Measurements from ENCODE around the gene MKRN2. TPM values are rescaled to one million over a fixed set of nuclear protein-coding genes. Genes with fewer than 3 reads are reported as not detected.

The MKRN2 gene
- total RNA-seq, 1 experiment from 2014 or later = 18.2 TPM

- Mint-ChIP-seq H3K36me3 (peaks cover 16% of the 10 kb centered on the region), H3K27me3 (ENCODE audit: low read depth) (no peaks in the 10 kb centered on the region), H3K4me1 (no peaks in the 10 kb centered on the region), H3K9me3 (no peaks in the 10 kb centered on the region), H3K4me3 (no peak overlapping the region), H3K27ac (no peak overlapping the region)
- ChIA-PET POLR2A (no interaction called here), CTCF (no interaction called here)
- ATAC-seq = no peak
- DNase-seq (ENCODE audit: low spot score) = no peak
- TF ChIP-seq, protein P1, sequence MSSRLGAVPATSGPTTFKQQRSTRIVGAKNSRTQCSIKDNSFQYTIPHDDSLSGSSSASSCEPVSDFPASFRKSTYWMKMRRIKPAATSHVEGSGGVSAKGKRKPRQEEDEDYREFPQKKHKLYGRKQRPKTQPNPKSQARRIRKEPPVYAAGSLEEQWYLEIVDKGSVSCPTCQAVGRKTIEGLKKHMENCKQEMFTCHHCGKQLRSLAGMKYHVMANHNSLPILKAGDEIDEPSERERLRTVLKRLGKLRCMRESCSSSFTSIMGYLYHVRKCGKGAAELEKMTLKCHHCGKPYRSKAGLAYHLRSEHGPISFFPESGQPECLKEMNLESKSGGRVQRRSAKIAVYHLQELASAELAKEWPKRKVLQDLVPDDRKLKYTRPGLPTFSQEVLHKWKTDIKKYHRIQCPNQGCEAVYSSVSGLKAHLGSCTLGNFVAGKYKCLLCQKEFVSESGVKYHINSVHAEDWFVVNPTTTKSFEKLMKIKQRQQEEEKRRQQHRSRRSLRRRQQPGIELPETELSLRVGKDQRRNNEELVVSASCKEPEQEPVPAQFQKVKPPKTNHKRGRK (CRISPR knock-in tag; IDR thresholded peaks at IDR 0.05; ENCODE audit: borderline replicate concordance) = no peak
- TF ChIP-seq ZMAT4 (CRISPR knock-in tag; IDR thresholded peaks at IDR 0.05) (no peak), FOXP1 (CRISPR knock-in tag; IDR thresholded peaks at IDR 0.05; ENCODE audit: borderline replicate concordance) (no peak), OVOL2 (CRISPR knock-in tag; IDR thresholded peaks at IDR 0.05; ENCODE audit: borderline replicate concordance) (no peak), ETV6 (CRISPR knock-in tag; IDR thresholded peaks at IDR 0.05) (no peak), IRF1 (CRISPR knock-in tag; IDR thresholded peaks at IDR 0.05) (no peak), SOX15 (CRISPR knock-in tag; IDR thresholded peaks at IDR 0.05) (no peak), PRDM15 (CRISPR knock-in tag; IDR thresholded peaks at IDR 0.05) (no peak), STAT6 (CRISPR knock-in tag; conservative IDR thresholded peaks at IDR 0.05; ENCODE audit: low read depth) (no peak), PRRX2 (CRISPR knock-in tag; IDR thresholded peaks at IDR 0.05) (no peak), SMAD3 (CRISPR knock-in tag; IDR thresholded peaks at IDR 0.05; ENCODE audit: borderline replicate concordance) (no peak), ZNF416 (CRISPR knock-in tag; IDR thresholded peaks at IDR 0.05) (no peak), ZNF219 (CRISPR knock-in tag; IDR thresholded peaks at IDR 0.05; ENCODE audit: borderline replicate concordance) (no peak)
- TF ChIP-seq, protein P2, sequence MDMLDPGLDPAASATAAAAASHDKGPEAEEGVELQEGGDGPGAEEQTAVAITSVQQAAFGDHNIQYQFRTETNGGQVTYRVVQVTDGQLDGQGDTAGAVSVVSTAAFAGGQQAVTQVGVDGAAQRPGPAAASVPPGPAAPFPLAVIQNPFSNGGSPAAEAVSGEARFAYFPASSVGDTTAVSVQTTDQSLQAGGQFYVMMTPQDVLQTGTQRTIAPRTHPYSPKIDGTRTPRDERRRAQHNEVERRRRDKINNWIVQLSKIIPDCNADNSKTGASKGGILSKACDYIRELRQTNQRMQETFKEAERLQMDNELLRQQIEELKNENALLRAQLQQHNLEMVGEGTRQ (CRISPR knock-in tag; IDR thresholded peaks at IDR 0.05) = no peak
- TF ChIP-seq, protein P3, sequence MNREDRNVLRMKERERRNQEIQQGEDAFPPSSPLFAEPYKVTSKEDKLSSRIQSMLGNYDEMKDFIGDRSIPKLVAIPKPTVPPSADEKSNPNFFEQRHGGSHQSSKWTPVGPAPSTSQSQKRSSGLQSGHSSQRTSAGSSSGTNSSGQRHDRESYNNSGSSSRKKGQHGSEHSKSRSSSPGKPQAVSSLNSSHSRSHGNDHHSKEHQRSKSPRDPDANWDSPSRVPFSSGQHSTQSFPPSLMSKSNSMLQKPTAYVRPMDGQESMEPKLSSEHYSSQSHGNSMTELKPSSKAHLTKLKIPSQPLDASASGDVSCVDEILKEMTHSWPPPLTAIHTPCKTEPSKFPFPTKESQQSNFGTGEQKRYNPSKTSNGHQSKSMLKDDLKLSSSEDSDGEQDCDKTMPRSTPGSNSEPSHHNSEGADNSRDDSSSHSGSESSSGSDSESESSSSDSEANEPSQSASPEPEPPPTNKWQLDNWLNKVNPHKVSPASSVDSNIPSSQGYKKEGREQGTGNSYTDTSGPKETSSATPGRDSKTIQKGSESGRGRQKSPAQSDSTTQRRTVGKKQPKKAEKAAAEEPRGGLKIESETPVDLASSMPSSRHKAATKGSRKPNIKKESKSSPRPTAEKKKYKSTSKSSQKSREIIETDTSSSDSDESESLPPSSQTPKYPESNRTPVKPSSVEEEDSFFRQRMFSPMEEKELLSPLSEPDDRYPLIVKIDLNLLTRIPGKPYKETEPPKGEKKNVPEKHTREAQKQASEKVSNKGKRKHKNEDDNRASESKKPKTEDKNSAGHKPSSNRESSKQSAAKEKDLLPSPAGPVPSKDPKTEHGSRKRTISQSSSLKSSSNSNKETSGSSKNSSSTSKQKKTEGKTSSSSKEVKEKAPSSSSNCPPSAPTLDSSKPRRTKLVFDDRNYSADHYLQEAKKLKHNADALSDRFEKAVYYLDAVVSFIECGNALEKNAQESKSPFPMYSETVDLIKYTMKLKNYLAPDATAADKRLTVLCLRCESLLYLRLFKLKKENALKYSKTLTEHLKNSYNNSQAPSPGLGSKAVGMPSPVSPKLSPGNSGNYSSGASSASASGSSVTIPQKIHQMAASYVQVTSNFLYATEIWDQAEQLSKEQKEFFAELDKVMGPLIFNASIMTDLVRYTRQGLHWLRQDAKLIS (CRISPR knock-in tag; IDR thresholded peaks at IDR 0.05; ENCODE audit: borderline replicate concordance) = no peak
- TF ChIP-seq, protein P4, sequence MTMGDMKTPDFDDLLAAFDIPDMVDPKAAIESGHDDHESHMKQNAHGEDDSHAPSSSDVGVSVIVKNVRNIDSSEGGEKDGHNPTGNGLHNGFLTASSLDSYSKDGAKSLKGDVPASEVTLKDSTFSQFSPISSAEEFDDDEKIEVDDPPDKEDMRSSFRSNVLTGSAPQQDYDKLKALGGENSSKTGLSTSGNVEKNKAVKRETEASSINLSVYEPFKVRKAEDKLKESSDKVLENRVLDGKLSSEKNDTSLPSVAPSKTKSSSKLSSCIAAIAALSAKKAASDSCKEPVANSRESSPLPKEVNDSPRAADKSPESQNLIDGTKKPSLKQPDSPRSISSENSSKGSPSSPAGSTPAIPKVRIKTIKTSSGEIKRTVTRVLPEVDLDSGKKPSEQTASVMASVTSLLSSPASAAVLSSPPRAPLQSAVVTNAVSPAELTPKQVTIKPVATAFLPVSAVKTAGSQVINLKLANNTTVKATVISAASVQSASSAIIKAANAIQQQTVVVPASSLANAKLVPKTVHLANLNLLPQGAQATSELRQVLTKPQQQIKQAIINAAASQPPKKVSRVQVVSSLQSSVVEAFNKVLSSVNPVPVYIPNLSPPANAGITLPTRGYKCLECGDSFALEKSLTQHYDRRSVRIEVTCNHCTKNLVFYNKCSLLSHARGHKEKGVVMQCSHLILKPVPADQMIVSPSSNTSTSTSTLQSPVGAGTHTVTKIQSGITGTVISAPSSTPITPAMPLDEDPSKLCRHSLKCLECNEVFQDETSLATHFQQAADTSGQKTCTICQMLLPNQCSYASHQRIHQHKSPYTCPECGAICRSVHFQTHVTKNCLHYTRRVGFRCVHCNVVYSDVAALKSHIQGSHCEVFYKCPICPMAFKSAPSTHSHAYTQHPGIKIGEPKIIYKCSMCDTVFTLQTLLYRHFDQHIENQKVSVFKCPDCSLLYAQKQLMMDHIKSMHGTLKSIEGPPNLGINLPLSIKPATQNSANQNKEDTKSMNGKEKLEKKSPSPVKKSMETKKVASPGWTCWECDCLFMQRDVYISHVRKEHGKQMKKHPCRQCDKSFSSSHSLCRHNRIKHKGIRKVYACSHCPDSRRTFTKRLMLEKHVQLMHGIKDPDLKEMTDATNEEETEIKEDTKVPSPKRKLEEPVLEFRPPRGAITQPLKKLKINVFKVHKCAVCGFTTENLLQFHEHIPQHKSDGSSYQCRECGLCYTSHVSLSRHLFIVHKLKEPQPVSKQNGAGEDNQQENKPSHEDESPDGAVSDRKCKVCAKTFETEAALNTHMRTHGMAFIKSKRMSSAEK (CRISPR knock-in tag; IDR thresholded peaks at IDR 0.05; ENCODE audit: borderline replicate concordance) = no peak
- TF ChIP-seq, protein P5, sequence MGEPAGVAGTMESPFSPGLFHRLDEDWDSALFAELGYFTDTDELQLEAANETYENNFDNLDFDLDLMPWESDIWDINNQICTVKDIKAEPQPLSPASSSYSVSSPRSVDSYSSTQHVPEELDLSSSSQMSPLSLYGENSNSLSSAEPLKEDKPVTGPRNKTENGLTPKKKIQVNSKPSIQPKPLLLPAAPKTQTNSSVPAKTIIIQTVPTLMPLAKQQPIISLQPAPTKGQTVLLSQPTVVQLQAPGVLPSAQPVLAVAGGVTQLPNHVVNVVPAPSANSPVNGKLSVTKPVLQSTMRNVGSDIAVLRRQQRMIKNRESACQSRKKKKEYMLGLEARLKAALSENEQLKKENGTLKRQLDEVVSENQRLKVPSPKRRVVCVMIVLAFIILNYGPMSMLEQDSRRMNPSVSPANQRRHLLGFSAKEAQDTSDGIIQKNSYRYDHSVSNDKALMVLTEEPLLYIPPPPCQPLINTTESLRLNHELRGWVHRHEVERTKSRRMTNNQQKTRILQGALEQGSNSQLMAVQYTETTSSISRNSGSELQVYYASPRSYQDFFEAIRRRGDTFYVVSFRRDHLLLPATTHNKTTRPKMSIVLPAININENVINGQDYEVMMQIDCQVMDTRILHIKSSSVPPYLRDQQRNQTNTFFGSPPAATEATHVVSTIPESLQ (CRISPR knock-in tag; IDR thresholded peaks at IDR 0.05) = no peak
Observed at GRCh38 chr3:12509466-12509865, 47.4 kb upstream of the MKRN2 start.

Data from WTC11 (cell line).